Activated CD8-positive, alpha-beta memory T cell treated with anti-CD3 and anti-CD28 coated beads for 24 hours (primary cell): ENCODE data around the gene FAM222A.

Experiments used
- DNase-seq: peaks from one replicate; pipeline ENCODE4 v3.0.0-alpha.2; 2020

Gene FAM222A

DNA sequence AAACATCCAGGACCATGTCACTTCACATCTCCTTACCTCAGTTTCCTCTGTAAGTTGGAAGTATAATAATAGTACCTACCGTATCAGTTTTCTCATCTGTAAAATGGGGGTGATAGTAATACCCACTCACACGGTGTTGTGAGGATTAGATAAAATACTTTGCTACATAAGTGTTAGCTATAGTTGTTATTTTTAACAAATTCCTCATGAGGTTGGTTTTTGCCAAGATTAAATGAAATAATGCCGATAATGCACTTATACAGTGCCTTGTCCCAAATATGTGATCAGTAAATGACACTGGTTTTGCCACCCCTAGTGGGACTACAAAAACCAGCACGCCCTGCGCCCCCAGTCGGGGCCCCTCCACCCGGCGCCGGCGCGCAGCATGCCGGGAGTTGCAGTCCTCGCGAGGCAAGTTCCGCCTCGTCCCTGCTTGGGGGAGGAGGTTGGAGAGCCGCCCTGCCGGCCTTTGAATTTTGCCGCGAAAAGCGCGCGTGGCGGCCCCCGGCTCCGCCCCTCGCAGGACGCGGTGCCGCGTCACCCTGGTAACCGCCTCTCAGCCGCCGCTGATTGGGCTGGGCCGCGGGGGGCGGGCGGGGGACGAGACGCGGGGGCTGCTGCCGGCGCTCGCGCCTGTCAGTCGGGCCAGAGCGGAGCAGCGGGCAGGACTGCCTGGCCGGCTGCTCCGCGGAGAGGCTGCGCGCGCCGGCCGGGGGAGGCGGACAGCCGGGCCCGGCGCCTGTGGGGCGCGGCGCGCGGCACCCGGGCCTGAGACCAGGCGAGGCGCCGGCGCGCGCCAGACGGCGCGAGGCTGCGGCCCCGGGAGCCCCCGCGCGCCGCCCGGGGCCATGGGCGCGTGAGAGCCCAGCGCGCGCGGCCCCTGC lies at the start of gene FAM222A:
Gene FAM222A, plus strand, starts transcription at position 639 of the 884 bp plus-strand sequence. CDS start 30,322 bp downstream, outside the sequence.
- DNase-seq, result peak; percentile 97

DNA sequence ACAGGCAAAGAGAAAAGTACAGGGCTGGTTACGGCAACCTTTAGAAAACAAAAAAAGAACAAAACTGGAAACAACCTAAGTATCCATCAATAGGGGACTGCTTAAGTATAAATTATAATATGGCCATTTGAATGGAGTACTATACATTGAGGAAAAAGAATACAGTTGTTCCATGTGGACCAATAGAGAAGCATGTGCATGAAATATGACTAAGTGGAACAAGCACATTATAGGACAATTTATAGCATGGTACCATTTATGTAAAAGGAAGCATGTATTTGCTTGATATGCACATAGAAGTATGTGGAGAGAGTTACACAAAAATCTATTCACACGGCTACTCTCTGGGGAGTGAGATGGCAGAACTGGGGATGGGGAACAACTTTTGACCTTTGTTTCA lies 49.2 kb upstream of the FAM222A start:
- DNase-seq, result no peak

DNA sequence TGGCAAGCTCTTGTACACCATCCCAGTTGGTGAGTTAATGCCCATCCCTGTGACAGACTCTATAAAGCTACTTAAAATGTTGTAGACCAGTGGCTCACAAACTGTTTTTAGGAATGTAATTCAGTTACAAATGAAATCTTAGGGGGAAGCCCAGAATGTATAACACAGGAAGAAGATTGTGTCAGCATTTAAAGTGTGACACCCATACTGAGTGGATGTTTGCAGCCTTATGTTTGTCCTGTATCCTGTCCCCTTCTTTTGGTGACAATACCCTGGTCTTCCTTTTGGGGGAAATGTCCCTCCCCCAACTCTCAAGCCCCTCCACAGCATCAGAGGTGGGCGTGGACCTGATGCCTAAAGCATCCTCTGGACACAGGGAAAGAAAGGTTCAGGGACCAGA lies 47.6 kb upstream of the FAM222A start:
- DNase-seq, result no peak

DNA sequence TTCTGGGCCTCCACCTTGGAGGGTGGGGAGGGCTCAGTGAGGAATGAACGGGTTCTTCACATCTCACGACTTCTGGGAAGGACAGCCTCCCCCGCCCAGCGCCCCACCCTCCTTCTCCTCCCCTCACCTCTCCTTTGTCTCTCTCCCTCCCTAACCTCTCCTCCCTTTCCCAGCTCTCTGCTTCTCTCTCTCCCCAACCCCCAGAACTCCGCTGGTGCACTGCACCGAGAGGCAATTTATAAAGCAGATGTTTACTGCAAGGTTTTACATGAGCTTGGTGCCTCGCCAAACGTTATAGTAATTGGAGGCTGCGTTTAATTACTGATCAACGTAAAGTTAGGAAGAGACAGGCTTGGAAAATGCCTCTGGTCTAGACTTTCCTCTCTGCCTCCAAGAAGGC lies 42.9 kb upstream of the FAM222A start:
- no peak for DNase-seq

DNA sequence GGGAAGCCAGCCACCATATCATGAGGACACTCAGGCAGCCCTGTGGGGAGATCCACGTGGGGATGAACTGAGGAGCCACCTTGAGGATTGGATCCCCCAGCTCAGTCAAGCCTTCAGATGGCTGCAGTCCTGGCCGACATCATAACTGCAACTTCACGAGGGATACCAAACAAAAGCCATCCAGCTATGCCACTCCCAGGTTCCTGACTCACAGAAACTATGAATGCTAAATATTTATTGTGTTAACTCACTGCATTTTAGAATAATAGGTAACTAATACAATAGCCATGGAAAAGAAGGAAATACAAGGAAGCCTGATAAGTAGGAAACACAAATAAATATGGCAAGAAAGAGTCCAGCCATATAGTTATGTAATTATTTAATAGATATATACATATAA lies 42.1 kb upstream of the FAM222A start:
- no peak for DNase-seq

DNA sequence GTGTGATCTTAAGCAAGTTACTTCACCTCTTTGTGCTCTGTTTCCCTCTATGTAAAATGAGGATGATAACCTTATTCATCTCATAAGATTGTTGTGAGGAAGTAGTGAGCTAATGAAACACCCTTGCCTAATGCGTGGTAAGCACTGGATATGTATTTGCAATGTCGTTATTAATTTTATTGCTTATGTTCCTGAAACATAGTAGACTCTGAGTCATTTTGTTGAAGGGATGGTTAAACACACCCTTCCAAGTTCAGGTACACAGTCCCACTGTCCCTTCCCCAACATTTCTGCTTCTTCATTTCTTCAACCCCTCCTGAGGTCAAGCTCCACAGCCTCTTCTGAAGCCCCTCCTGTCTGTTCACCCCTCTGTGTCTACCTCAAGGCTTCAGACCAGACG lies 40.2 kb upstream of the FAM222A start:
- DNase-seq, result no peak

DNA sequence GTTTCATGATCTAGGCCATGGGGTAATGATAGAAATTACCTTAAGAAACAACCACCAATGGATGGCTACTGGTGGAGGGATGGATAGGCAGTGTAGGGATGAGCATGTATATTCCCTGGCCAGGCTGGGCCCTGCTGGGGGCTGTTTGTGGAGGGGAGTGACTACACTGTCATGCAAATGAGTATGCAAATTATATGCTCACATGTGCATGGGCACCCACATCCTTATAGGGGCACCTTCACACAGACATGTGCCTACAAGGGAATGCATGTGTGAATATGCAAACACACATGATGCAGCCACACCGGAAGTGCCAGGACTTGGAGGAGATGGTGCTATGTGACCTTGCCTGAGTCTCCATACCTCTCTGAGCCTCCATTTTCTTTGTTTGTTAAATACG lies 39.7 kb upstream of the FAM222A start:
- DNase-seq, result no peak

DNA sequence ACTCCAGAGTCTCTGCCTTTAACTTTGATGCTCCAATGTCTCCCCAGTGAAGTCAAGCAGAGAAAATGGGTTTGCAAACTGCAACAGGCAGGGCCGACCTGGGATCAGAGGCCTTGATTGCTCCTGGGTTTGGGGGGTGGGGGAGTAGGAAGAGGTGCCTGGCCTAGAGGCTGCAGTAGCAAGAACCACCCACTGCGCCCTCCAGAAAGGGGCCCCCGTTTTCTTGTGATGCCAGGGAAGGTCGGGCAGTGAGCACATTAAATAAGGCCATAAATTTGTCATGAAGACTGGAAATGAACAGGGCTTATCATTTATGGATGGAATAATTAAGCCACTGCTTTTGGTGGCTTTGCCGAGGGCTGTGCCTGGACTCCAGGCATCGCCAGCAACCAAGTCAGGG lies 38.2 kb upstream of the FAM222A start:
- no peak for DNase-seq

DNA sequence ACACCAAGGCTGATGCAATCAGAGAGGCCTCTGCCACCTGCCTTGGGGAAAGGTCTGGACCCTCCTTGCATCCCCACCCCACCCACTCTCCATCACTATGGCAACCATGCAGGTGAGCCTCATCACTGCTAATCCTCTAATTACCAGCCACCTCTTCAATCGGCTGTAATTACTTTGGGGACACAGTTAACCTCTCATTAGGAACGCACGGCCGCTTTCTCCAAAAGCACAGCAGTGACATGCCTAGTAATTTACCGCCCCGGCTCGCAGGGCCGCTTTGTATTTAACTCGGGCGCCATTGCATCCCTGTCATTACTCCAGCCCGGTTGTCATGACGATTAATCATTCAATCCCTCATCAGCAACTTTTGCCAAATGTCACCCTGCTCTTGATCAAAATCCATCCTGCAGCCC lies 36.3 kb upstream of the FAM222A start:
- no peak for DNase-seq

DNA sequence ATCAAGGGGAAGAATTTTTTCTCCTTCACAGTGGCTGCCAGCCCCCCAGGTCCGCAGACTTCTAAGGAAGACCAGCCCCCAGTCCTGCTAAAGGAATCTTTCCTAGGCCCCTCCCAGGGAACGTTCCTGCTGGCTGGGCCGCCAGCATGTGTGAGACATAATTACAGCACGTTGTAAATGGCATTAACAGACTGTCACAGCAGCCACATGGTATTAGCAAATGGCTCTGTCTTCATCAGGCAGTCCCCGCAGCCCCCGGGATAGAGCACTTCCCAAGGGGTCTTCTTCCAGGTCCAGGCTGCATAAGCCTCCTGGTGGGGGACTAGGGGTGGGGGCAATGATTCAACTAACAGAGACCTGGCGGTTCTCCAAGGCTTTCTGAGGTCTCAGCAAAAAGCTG lies 34.9 kb upstream of the FAM222A start:
- no peak for DNase-seq

DNA sequence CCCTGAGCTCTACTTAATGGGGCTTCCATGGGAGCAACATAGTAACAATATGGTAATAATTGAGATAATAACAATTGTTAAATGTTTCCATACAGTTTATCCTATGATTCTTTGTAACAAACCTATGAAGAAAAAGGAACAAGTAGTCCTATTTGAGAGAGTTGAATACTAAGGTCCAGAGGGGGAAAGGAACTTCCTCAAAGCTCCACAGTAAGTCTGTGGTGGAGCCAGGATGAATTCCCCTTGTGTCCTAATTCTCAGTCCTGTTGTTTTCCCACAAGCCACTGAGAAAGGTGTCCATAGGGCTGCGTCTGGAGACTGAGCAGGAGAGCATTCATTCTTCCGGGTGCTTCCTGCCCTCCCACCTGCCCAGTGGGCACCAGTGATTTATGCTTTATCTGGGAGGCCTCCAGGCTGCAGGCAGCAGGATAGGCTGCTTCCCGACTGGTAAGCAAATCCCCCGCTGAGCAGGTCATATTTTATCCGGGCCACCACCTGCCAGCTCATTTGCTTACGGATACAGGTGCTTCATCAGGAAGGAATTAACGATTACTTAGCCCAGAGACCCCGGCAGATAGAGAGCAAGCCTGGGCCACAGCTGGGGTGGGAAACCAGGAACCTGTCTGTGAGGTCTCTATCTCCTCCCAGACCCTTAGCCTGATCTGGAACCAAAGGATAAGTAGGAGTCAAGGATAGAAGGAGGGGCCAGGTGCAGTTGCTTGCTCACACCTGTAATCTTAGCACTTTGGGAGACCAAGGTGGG lies 33.9 kb upstream of the FAM222A start:
- DNase-seq, result no peak

DNA sequence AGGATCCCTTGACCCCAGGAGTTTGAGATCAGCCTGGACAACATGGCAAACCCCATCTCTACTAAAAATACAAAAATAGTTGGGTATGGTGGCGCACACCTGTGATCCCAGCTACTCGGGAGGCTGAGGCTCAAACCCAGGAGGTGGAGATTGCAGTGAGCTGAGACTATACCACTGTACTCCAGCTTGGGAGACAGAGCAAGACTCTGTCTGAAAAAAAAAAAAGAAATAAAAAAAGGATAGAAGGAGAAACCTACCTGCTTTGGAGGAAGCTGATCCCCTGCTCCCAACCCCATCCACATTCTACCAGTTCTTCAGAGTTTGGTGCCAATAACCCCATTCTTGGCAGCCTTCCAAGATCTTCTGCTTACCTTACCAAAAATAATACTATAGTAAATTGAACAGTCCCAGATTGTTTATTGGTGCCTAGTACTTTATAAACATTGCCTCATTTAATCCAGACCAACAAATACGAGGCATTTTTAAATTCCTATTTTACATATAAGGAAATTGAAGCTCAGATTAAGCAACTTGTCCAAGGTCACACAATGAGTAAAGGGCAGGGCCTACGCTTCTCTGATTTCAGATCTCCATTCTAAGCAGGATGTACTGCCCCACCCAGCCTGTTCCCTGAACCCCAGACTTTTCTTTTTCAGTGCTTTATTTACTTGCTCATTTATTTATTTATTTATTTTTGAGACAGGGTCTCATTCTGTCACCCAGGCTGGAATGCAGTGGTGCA lies 33.2 kb upstream of the FAM222A start:
- DNase-seq, result no peak

DNA sequence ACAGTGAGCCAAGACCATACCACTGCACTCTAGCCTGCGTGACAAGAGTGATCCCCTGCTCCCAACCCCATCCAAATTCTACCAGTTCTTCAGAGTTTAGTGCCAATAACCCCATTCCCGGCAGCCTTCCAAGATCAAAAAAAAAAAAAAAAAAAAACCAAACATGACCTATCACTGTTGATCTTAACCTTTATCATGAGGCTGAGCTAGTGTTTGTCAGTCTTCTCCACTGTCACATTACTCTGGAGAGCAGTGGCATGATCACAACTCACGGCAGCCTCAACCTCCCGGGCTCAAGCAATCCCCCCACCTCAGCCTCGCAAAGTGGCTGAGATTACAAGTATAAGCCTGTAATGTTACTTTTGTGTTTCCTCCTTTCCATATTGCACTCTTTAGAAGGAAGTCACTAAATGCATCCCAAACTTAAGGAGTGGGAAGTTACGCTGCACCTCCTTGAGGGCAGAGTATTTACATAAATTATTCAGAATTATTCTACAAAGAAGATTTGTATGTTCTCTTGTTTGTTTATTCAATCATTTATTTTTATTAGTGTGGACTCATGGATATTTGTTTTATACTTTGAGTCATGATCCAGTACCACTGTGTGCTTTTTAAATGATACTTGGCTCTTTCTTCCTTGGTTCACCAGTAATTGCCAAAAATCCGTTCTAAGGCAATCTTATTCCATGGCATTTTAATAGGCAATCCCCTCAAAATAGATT lies 31.5 kb upstream of the FAM222A start:
- no peak for DNase-seq

DNA sequence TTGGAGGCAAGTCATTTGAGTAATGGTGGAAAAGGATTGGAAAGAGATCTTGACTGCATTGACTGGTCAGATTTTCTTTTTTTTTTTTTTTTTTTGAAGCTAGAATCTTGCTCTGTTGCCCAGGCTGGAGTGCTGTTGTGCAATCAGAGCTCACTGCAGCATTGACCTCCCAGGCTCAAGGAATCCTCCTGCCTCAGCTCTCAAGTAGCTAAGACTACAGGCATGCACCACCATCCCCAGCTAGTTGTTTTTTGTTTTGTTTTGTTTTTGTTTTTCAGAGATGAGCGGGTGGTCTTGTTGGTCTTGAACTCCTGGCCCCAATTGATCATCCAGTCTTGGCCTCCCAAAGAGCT lies 30.9 kb upstream of the FAM222A start:
- no peak for DNase-seq

DNA sequence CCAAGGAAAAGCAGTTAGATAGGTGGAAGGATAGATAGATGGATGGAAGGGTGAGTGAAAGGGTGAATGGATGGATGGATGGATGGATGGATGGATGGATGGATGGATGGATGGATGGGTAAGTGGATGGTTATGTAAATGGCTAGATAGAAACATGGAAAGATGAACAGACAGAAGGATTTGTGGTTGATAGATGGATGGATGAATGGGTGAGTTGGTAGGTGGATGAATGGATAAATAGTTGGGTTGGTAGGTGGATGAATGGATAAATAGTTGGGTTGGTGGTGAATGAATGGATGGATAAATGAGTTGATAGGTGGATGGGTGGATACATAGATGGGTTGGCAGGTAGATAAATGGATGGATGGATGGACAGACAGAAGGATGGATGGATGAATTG lies 30.3 kb upstream of the FAM222A start:
- DNase-seq, result no peak

DNA sequence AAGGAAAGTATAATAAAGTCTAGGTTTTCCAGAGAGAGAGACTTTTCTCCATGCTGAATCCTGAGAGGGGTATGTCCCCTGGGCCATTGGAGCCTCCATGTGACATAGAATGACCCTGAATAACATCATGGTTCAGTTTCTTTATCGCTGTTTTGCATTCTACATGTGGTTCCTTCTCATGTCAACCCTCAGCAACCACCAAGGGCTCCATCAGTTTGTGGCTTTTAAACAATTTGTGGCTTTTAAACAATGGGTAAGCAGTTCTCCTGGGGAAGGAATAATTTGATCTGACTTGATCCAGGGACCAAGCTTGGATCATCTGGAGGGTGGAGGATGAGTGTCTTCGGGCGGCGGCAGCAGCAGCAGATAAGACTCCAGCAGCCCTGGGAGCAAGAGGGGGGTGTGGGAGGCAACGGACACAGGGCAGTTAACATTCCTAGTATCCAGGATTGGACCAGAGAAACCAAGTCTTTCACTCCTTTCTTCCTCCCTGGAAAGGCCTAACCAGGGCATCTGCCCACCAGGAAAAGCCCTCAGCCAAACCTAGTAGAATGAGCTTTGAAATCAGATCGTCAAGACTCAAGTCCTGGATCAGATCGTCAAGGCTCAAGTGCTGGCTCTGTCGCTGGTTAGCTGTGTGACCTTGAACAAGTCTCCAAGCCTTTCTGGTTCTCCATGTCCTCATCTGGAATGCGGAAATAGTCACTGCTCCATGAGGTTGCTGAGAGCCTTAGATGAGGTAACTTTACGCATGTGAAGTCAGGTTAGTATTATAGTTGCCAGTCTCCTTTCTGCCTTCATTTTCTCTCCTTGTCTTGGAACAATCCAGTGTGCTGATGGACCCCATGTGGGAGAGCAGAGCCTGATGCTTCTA lies 27.8 kb upstream of the FAM222A start:
- DNase-seq, result no peak

DNA sequence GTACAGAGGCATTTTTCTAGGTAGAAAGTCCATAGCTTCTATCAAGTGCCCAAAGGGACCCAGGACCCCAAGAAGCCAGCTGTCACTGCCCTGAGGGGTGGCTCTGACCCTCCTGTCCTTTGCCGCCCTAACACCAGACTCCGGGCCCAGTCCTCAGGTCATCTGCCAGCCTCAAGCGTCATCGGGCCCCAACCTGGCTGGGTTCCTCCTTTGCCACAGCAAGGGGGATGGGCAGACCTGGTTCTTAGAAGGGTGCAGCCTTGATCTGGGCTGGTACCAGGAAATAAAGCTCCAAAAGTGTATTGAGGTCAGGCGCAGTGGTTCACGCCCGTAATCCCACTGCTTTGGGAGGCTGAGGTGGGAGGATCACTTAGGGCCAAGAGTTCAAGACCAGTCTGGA lies 27.1 kb upstream of the FAM222A start:
- no peak for DNase-seq

DNA sequence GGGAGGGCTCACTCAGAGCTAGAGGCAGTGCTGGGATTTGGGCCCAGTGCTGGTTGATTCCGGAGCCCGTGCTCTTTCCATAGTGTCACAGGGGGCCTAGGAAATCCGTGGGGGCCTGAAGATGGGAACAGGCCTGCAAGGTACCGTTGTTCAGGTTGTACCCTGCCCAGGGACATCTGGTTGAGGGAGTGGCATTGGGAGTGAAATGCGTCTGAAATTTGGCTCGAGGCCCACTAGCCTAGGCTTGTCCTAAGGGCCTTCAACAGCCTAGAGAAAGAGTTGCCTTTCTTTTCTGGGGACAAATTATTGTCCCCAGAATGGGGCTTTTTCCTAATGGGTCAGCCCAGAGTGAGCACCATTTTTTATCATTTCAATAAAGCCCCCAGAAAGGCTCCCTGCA lies 26.4 kb upstream of the FAM222A start:
- DNase-seq, result no peak

DNA sequence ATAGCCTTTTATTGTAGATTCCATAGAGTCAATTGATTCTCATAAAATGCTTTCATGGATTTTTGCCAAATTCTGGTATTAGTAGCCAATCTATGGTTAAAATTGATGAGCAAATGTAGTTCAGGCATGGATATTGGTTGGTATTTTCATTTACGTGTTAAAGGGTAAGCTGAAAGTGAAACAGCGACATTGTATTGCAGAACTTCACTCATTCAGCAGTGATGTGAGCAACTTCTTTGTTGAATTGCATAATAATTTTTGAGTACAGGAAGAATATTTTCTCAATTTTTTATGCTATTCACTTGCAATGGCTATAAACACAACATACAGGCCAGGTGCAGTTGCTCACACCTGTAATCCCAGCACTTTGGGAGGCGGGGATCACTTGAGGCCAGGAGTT lies 24.2 kb upstream of the FAM222A start:
- DNase-seq, result no peak

DNA sequence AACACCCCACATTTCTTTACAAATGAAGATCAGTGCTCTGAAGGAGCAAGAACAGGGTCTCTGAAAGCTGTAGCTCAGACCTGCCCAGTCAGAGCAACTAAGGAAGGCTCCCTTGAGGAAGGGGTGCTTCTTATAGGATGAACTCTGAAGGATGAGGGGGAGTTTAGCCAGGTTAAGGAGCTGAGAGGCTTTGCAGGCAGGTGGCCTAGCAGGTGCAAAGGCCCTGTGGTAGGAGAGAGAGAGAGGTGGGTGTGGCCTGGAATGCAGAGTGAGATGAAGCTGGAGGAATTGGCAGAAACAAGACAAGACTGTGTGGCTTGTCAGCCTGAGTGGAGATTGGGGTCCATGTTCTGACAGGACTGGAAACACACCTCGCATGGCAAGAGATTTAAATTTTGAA lies 20.5 kb upstream of the FAM222A start:
- DNase-seq, result no peak

DNA sequence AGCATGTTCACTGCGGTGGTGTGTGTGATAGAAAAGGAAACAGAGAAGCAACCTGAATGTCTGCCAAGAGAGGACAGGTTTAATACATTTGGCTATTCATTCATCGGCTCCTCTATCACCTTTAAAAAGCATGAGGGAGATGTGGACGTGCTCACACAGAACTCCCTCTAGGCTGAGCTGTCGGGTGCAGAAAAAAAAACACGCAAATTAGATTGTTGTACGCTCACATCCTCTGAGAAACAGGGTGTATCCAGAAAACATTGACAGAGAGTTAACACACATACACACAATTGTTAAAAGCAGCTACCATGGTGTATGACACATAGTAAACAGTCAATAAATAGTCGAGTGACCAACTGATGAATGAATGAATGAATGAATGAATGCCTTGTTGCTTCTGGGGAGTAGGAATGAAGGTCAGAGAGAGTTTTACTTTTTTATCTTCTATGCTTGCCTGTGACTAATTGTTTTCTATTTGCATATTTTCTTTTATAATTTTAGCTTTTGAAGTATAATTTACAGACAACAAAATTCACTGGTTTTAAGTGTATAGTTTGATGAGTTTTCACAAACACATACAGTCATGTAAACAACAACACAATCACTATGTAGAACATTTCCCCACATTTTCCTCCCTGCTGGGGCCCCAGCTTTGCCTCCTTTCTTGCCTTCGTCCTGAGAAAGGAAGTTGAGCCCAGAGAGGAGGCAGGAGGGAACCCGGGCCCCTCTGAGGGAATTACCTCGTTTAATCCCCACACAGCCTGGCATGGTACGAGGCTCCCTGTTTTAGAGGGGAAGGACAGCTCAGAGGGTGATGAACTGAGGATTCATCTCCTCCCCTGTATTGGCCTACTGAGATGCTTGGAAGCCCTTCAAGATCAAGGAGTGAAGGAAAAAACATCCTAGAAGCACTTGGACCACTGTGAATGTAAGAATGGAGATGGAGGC lies 19.7 kb upstream of the FAM222A start:
- no peak for DNase-seq
